ENCODE results near the gene ARHGEF7. TPM values are rescaled to one million over a fixed set of nuclear protein-coding genes. Genes with fewer than 3 reads are reported as not detected.

ARHGEF7 gene
- polyA plus RNA-seq, 1 donor (not counting 4 experiments of a cell fraction or from before 2014, with no cell fraction given) = 25.2 TPM

- FAIRE-seq = no peak
- dilution Hi-C loops (cut with MboI; ENCODE audit: extremely low pct_ligation_motif_present, low sequenced_read_pairs) = no loop called here
- Histone ChIP-seq H3K79me2 (ENCODE audit: control insufficient read depth, insufficient read depth, low read length) (no peaks in the 10 kb centered on the region), H3K4me2 (ENCODE audit: control insufficient read depth, extremely low read depth, insufficient read depth, low read depth, low read length) (no peak overlapping the region), H3K27ac (ENCODE audit: control insufficient read depth, insufficient read depth, low read length) (no peak overlapping the region), H3K4me3 (ENCODE audit: control insufficient read depth in 2 of 3, extremely low read depth in 1 of 3, insufficient read depth in 2 of 3, low read depth in 1 of 3, low read length in 3 of 3) (no peak overlapping the region), H3K36me3 (ENCODE audit: control insufficient read depth in 2 of 2, extremely low read depth in 1 of 2, insufficient read depth in 2 of 2, low read length in 2 of 2) (no peaks in the 10 kb centered on the region), H3K4me1 (ENCODE audit: control insufficient read depth, extremely low read depth, insufficient read depth, low read length) (no peaks in the 10 kb centered on the region), H4K20me1 (ENCODE audit: control insufficient read depth, extremely low read depth, insufficient read depth, low read length) (no peaks in the 10 kb centered on the region), H3K9me1 (ENCODE audit: control insufficient read depth, extremely low read depth, insufficient read depth, low read length) (no peaks in the 10 kb centered on the region), H3K27me3 (ENCODE audit: control insufficient read depth, extremely low read depth, insufficient read depth, low read length) (peaks cover 29% of the 10 kb centered on the region), H2AFZ (ENCODE audit: control insufficient read depth, low read length) (no peak overlapping the region), H3K9me3 (ENCODE audit: control insufficient read depth, low read depth, low read length) (no peaks in the 10 kb centered on the region), H3K9ac (ENCODE audit: control insufficient read depth, extremely low read depth, insufficient read depth, low read length) (no peak overlapping the region)
- DNase-seq (ENCODE audit: low read depth, low spot score) = no peak
- TF ChIP-seq EZH2 (IDR thresholded peaks at IDR 0.05; ENCODE audit: low read length) (no peak), CTCF (optimal IDR thresholded peaks at IDR 0.05 in 1 of 3, IDR thresholded peaks at IDR 0.05 in 1 of 3, conservative IDR thresholded peaks at IDR 0.05 in 1 of 3; ENCODE audit: extremely low read depth in 1 of 3, insufficient read depth in 2 of 3, low read length in 3 of 3) (no peak)
Observed at GRCh38 chr13:111123221-111123620, 8.1 kb downstream of the ARHGEF7 start.

GRCh38 chr13:111123649-111124048, 8.5 kb downstream of the ARHGEF7 start:
- no peaks in the 10 kb centered on the region for H3K9me3 ChIP-seq (ENCODE audit: control insufficient read depth, low read depth, low read length)
- dilution Hi-C loops (cut with MboI; ENCODE audit: extremely low pct_ligation_motif_present, low sequenced_read_pairs) = no loop called here
- no peak for TF ChIP-seq EZH2 (IDR thresholded peaks at IDR 0.05; ENCODE audit: low read length)
- no peak for TF ChIP-seq CTCF (optimal IDR thresholded peaks at IDR 0.05 in 1 of 3, IDR thresholded peaks at IDR 0.05 in 1 of 3, conservative IDR thresholded peaks at IDR 0.05 in 1 of 3; ENCODE audit: extremely low read depth in 1 of 3, insufficient read depth in 2 of 3, low read length in 3 of 3)

More at GRCh38 chr13:111123649-111124048, 8.5 kb downstream of the ARHGEF7 start:
- Histone ChIP-seq H3K4me3 (ENCODE audit: control insufficient read depth in 2 of 3, extremely low read depth in 1 of 3, insufficient read depth in 2 of 3, low read depth in 1 of 3, low read length in 3 of 3) (no peak overlapping the region), H3K9ac (ENCODE audit: control insufficient read depth, extremely low read depth, insufficient read depth, low read length) (no peak overlapping the region), H3K36me3 (ENCODE audit: control insufficient read depth in 2 of 2, extremely low read depth in 1 of 2, insufficient read depth in 2 of 2, low read length in 2 of 2) (no peaks in the 10 kb centered on the region), H3K4me2 (ENCODE audit: control insufficient read depth, extremely low read depth, insufficient read depth, low read depth, low read length) (no peak overlapping the region), H2AFZ (ENCODE audit: control insufficient read depth, low read length) (no peak overlapping the region), H3K4me1 (ENCODE audit: control insufficient read depth, extremely low read depth, insufficient read depth, low read length) (no peaks in the 10 kb centered on the region), H3K27ac (ENCODE audit: control insufficient read depth, insufficient read depth, low read length) (no peak overlapping the region), H4K20me1 (ENCODE audit: control insufficient read depth, extremely low read depth, insufficient read depth, low read length) (no peaks in the 10 kb centered on the region), H3K9me1 (ENCODE audit: control insufficient read depth, extremely low read depth, insufficient read depth, low read length) (no peaks in the 10 kb centered on the region), H3K79me2 (ENCODE audit: control insufficient read depth, insufficient read depth, low read length) (no peaks in the 10 kb centered on the region), H3K27me3 (ENCODE audit: control insufficient read depth, extremely low read depth, insufficient read depth, low read length) (peaks cover 26% of the 10 kb centered on the region)
- FAIRE-seq = no peak
- no peak for DNase-seq (ENCODE audit: low read depth, low spot score)
